Breast epithelium (tissue), 4 donors: ENCODE data around the gene GPHA2. TPM values are rescaled to one million over a fixed set of nuclear protein-coding genes. Genes with fewer than 3 reads are reported as not detected.

Source experiments
- DNase-seq, 2 donors: peaks; one replicate each; pipeline ENCODE4 v3.0.0-alpha.2; 2019; ENCODE audit warnings: low spot score in 2 of 2
- H3K27ac ChIP-seq, 2 donors: fragments of 200-600 bp; sonication (generic) in 1 of 2; one replicate each; pipeline ENCODE4 v1.5.1; 2016 to 2019; ENCODE audit warnings: mild to moderate bottlenecking in 1 of 2
- H3K27me3 ChIP-seq, 2 donors: fragments of 200-600 bp; sonication (generic) in 1 of 2; one replicate each; pipeline versions ENCODE4 v1.5.1 to v1.6.0; 2017 to 2019; ENCODE audit warnings: control low read depth in 1 of 2, mild to moderate bottlenecking in 1 of 2
- H3K36me3 ChIP-seq: fragments of 200-600 bp; one replicate; pipeline ENCODE4 v1.5.1; 2019
- H3K4me1 ChIP-seq, 2 donors: fragments of 200-600 bp; sonication (generic); one replicate each; pipeline ENCODE4 v1.5.1; 2016 to 2019; ENCODE audit warnings: control low read depth in 1 of 2
- H3K4me3 ChIP-seq, 3 donors: fragments of 200-600 bp; sonication (generic); 1 replicate in 2 of 3; 2 replicates in 1 of 3; pipeline ENCODE4 v1.5.1; 2016 to 2019; ENCODE audit warnings: mild to moderate bottlenecking in 3 of 3, moderate library complexity in 2 of 3
- H3K9me3 ChIP-seq, 2 donors: fragments of 200-600 bp; sonication (generic) in 1 of 2; one replicate each; pipeline ENCODE4 v1.5.1; 2016 to 2019; ENCODE audit warnings: control low read depth in 1 of 2
- POLR2A ChIP-seq: fragments of 450-650 bp; IDR thresholded peaks from one replicate; pipeline ENCODE4 v1.6.1; 2016; ENCODE audit warnings: antibody characterized with exemption, mild to moderate bottlenecking, moderate library complexity
- POLR2AphosphoS5 ChIP-seq, 3 donors: sonication (generic); formaldehyde crosslinking; IDR thresholded peaks; one replicate each; pipeline ENCODE4 v1.6.1; 2017; ENCODE audit warnings: antibody characterized with exemption in 3 of 3
- intact Hi-C: fragments of 100-400 bp; cut with DNase I; formaldehyde crosslinking; loops from one replicate; pipeline ENCODE4 v1.15.1; 2023; ENCODE audit warnings: low total_unique reads
- total RNA-seq, 3 donors: library from RNA; depleted of rRNA; stranded (reverse); fragments of >200 nt; gene quantifications; one replicate each; pipeline ENCODE4 v1.1.0, GENCODE V29; 2016
- TF ChIP-seq, protein P1 (sequence below), 3 donors: fragments of 450-650 bp; IDR thresholded peaks; one replicate each; pipeline ENCODE4 v1.5.1; 2016 to 2017; ENCODE audit warnings: antibody characterized with exemption in 3 of 3, mild to moderate bottlenecking in 3 of 3, moderate library complexity in 3 of 3

Gene GPHA2
- total RNA-seq, 3 donors from 2014 or later, result not detected

DNA sequence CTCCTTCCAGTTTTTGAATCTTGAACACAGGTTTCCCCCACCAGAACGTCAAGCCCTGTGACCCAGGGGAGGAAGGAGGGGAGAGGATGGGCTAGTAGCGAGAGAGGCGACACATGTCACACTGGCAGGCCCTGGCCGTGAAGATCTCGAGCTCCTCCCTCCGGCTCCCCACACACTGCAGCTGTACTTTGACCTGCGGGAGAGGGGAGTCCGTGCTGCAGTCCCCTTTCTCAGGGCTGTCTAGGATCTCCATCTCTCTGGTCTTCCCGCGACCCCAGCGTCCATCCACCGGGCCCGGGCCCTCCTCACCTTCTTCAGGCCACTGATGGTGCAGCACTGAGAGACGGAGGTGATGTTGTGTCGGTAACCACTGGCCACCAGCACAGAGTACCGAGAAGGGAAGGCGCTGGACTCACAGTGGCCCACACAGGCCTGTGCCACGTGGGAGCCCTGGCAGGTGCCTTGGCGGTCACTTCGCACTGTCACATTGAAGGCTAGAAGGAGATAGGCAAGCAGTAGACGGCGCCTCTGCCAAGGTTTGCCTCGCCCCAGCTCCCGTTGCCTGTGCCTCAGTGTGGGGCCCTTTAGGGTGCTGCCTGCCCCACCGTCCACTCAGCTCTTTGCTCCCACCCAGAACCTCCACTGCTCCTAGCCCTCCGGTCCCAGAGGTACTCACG, 873 bp downstream of the GPHA2 start:
- intact Hi-C loops, result no loop called here
- no peak for DNase-seq
- Histone ChIP-seq H3K4me3 (no peak overlapping the region), H3K27ac (no peak overlapping the region), H3K4me1 (no peaks in the 10 kb centered on the region), H3K9me3 (no peaks in the 10 kb centered on the region), H3K36me3 (peaks cover 4% of the 10 kb centered on the region), H3K27me3 (no peaks in the 10 kb centered on the region)
- TF ChIP-seq, protein P1, sequence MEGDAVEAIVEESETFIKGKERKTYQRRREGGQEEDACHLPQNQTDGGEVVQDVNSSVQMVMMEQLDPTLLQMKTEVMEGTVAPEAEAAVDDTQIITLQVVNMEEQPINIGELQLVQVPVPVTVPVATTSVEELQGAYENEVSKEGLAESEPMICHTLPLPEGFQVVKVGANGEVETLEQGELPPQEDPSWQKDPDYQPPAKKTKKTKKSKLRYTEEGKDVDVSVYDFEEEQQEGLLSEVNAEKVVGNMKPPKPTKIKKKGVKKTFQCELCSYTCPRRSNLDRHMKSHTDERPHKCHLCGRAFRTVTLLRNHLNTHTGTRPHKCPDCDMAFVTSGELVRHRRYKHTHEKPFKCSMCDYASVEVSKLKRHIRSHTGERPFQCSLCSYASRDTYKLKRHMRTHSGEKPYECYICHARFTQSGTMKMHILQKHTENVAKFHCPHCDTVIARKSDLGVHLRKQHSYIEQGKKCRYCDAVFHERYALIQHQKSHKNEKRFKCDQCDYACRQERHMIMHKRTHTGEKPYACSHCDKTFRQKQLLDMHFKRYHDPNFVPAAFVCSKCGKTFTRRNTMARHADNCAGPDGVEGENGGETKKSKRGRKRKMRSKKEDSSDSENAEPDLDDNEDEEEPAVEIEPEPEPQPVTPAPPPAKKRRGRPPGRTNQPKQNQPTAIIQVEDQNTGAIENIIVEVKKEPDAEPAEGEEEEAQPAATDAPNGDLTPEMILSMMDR (IDR thresholded peaks at IDR 0.05), result no peak
- no peak for TF ChIP-seq POLR2AphosphoS5 (IDR thresholded peaks at IDR 0.05)
- TF ChIP-seq POLR2A, result no peak

DNA sequence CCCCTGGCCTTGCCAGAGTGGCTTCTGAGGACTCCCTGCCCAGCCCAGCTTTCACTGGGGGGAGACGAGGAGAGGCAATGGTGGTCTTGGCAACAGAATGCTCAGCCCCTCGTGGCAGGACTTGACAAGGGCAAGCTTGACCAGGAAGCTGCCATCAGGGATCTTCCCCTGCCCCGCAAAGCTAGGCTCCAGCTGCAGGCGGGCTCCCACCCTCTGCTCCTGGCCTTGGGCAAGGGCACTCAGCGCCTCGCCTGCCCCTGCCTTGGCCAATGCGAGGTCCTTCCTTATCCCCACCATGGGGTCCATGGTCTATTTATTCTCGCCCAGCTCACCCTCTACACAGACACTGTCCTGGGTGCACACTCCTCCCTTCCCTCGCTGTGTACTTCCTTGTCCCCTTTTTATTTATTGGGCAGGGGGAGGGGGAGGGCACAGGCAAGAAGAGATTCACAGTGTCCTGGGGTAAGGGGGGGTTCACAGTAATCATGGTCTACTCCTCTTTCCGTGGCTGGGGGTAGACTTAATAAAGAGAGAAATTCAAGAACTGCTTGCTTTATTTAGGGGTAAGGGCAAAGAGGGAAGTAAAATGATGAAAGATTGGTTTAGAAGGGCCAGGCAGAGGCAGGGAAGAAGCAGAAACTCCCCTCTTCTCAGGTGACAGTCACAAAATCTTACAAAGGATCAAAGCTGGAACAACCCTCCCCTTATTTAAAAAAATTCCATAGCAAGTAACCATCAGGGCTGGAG, 1.6 kb downstream of the GPHA2 start:
- H3K9me3 ChIP-seq, result no peaks in the 10 kb centered on the region
- no peak for DNase-seq
- H3K27ac ChIP-seq, result no peak overlapping the region
- no peaks in the 10 kb centered on the region for H3K27me3 ChIP-seq
- TF ChIP-seq, protein P1 (IDR thresholded peaks at IDR 0.05), result no peak
- no peak for TF ChIP-seq POLR2A
- no peak for TF ChIP-seq POLR2AphosphoS5 (IDR thresholded peaks at IDR 0.05)
- peaks cover 4% of the 10 kb centered on the region for H3K36me3 ChIP-seq
- intact Hi-C loops, result no loop called here
- H3K4me3 ChIP-seq, result no peak overlapping the region
- no peaks in the 10 kb centered on the region for H3K4me1 ChIP-seq

DNA sequence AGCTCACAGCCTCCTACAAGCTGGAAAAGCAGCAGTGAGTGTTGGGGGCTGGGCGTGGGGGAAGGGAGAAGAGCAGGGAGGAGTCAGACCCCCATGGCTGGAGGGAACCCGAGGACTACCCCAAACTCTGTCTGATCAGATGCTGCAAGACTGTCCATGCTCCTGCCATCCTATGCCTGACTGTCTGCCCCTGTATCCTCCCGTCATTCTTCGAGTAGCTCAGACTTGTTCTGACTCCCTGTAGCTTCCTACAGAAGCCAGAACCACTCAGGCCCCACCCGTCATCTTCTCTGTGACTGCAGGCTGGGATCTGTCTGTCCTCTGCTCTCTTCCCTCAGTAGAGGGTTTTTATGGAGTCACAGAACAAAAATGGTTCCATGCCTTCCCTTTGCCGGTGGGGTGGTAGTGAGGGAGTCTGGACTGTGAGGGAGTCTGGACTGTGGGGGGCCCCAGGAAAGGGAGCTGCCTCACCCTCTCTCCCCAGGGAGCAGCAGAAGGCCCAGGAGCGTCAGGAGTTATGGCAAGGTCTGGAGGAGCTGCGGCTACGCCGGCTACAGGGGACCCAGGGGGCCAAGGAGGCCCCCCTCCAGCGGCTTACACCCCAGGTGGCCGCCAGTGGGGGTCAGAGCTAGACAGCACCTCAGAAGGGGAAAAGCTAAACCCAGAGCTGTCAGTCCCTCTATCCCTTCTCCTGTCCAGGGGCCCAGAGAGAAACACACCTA, 2.3 kb downstream of the GPHA2 start:
- TF ChIP-seq POLR2A, result no peak
- TF ChIP-seq POLR2AphosphoS5 (IDR thresholded peaks at IDR 0.05), result no peak
- TF ChIP-seq, protein P1 (IDR thresholded peaks at IDR 0.05), result no peak
- H3K36me3 ChIP-seq, result peaks cover 4% of the 10 kb centered on the region
- H3K9me3 ChIP-seq, result no peaks in the 10 kb centered on the region
- no peaks in the 10 kb centered on the region for H3K4me1 ChIP-seq
- DNase-seq, result no peak
- intact Hi-C loops, result no loop called here
- no peak overlapping the region for H3K27ac ChIP-seq
- no peaks in the 10 kb centered on the region for H3K27me3 ChIP-seq
- H3K4me3 ChIP-seq, result no peak overlapping the region

DNA sequence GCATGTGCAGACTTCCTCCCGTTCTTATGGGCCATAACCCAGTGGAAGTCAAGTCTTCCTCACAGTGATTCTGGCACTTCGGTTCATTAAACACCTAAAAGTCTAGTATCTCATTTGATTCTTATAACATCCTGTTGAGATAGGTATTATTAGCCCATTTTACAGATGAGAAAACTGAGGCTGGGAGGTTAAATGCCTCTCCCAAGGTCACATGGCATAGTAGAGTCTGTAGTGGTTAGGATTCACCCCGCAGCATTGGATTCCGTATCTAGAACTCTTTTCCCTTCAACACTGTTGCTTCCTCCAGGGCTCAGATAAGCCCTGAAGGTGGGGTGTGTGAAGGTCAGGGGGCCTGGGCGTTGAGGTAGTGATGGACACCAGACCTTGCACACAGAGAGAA, 3.4 kb downstream of the GPHA2 start:
- intact Hi-C loops, result no loop called here

More for the DNA sequence above, 3.4 kb downstream of the GPHA2 start:
- no peak for TF ChIP-seq POLR2A
- TF ChIP-seq, protein P1 (IDR thresholded peaks at IDR 0.05), result no peak
- TF ChIP-seq POLR2AphosphoS5 (IDR thresholded peaks at IDR 0.05), result no peak
- no peak overlapping the region for H3K4me3 ChIP-seq
- H3K27ac ChIP-seq, result no peak overlapping the region
- no peaks in the 10 kb centered on the region for H3K27me3 ChIP-seq
- no peak for DNase-seq
- no peaks in the 10 kb centered on the region for H3K4me1 ChIP-seq
- peaks cover 4% of the 10 kb centered on the region for H3K36me3 ChIP-seq
- H3K9me3 ChIP-seq, result no peaks in the 10 kb centered on the region
